ENCODE results near the gene MTAP.

DNA sequence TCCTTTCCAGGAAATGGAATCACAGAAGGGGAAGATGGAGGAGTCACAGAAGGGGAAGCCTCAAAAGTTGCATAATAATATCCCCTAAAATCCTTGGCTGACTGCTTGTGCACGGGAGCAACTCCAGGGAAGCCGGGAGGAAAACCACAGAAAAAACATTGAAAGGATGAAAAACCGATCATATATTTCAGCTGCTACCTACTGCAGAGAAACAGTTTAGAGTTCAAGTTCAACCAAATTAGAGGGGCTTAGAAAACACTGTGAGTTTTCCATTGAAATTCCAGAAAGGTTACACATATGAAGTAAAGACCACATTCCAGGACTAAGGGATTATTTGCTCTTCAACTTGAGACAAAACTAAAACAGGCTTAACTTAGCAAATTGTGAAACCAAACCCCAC lies 37.6 kb upstream of the MTAP start:
- TF ChIP-seq EZH2 (IDR thresholded peaks at IDR 0.05; ENCODE audit: borderline replicate concordance, low read depth, low read length, severe bottlenecking), result no peak
- TF ChIP-seq, protein P1, sequence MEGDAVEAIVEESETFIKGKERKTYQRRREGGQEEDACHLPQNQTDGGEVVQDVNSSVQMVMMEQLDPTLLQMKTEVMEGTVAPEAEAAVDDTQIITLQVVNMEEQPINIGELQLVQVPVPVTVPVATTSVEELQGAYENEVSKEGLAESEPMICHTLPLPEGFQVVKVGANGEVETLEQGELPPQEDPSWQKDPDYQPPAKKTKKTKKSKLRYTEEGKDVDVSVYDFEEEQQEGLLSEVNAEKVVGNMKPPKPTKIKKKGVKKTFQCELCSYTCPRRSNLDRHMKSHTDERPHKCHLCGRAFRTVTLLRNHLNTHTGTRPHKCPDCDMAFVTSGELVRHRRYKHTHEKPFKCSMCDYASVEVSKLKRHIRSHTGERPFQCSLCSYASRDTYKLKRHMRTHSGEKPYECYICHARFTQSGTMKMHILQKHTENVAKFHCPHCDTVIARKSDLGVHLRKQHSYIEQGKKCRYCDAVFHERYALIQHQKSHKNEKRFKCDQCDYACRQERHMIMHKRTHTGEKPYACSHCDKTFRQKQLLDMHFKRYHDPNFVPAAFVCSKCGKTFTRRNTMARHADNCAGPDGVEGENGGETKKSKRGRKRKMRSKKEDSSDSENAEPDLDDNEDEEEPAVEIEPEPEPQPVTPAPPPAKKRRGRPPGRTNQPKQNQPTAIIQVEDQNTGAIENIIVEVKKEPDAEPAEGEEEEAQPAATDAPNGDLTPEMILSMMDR (IDR thresholded peaks at IDR 0.05; ENCODE audit: borderline replicate concordance, extremely low read depth, low read length, poor library complexity, severe bottlenecking), result no peak
